Measurements from ENCODE around the gene RFX3. TPM values are rescaled to one million over a fixed set of nuclear protein-coding genes. Genes with fewer than 3 reads are reported as not detected.

Gene RFX3
- total and polyA plus RNA-seq, 2 donors (not counting 3 experiments of a cell fraction or from before 2014, with no cell fraction given) = 4.8 to 10.5 TPM

DNA sequence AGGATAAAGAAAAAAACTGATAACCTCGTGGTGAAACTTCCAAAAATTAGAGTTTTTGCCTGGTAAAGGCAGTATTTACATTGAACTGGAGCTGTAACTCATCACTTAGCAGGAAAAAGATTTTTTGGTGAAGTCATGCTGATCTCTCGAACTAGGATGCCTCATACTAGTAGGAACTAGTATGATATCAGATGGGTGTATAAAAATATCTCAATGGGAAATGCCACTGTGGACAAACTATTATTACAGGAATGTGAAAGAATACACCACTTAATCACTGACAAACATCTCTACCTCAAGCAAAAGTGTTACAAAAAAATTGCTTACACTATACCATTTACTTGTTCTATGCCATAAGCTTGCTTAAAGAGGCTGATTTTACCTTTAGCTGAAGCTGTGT, 28.4 kb downstream of the RFX3 start:
- H3K36me3 ChIP-seq (ENCODE audit: control insufficient read depth in 2 of 2, extremely low read depth in 1 of 2, insufficient read depth in 2 of 2, low read length in 2 of 2) = no peaks in the 10 kb centered on the region
- H4K20me1 ChIP-seq (replicated peaks; ENCODE audit: control insufficient read depth, extremely low read depth, insufficient read depth, low read length) = no peaks in the 10 kb centered on the region
- H3K9me3 ChIP-seq (replicated peaks; ENCODE audit: control insufficient read depth, insufficient read depth, low read length) = no peaks in the 10 kb centered on the region
- H3K9ac ChIP-seq (replicated peaks; ENCODE audit: extremely low read depth, insufficient read depth, low read length) = peak overlapping the region; percentile 48
- TF ChIP-seq MYC (IDR thresholded peaks at IDR 0.05; ENCODE audit: low read depth, low read length) (no peak), JUN (IDR thresholded peaks at IDR 0.05; ENCODE audit: borderline replicate concordance, insufficient read depth, insufficient read length, low read depth) (peak; percentile 48), POLR2A (IDR thresholded peaks at IDR 0.05; ENCODE audit: low read depth, low read length) (no peak), EZH2 (IDR thresholded peaks at IDR 0.05; ENCODE audit: borderline replicate concordance, low read depth, low read length, severe bottlenecking) (no peak), GATA2 (IDR thresholded peaks at IDR 0.05; ENCODE audit: insufficient read depth, insufficient read length, low read depth, low read length) (peak; percentile 32), POLR2AphosphoS5 (IDR thresholded peaks at IDR 0.05; ENCODE audit: insufficient read depth, low read depth, low read length) (no peak), CTCF (IDR thresholded peaks at IDR 0.05; ENCODE audit: extremely low read depth in 1 of 2, insufficient read depth in 1 of 2, low read depth in 1 of 2, low read length in 2 of 2) (no peak), FOS (IDR thresholded peaks at IDR 0.05; ENCODE audit: borderline replicate concordance, insufficient read depth, low read length) (peak; percentile 19)
- TF ChIP-seq, protein P1, sequence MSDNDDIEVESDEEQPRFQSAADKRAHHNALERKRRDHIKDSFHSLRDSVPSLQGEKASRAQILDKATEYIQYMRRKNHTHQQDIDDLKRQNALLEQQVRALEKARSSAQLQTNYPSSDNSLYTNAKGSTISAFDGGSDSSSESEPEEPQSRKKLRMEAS (IDR thresholded peaks at IDR 0.05; ENCODE audit: insufficient read depth, insufficient read length) = no peak
- H3K4me2 ChIP-seq (ENCODE audit: insufficient read depth, low read length) = peak overlapping the region; percentile 73
- peaks cover 22% of the 10 kb centered on the region for H3K4me1 ChIP-seq (ENCODE audit: control insufficient read depth, extremely low read depth, insufficient read depth, low read length)
- ChIA-PET CTCF (interaction anchor here (1.1 to 2.6 kb wide), 9 partner anchors 9 to 869 kb away, joined by 4 to 12 read pairs (median 4); no protein-coding TSS in a partner anchor), POLR2A (no interaction called here)
- H3K79me2 ChIP-seq (ENCODE audit: control insufficient read depth, insufficient read depth, low read length) = no peaks in the 10 kb centered on the region
- dilution Hi-C loops (cut with MboI; ENCODE audit: extremely low pct_ligation_motif_present, low sequenced_read_pairs) = no loop called here
- no peaks in the 10 kb centered on the region for H3K27me3 ChIP-seq (ENCODE audit: control insufficient read depth in 2 of 2, insufficient read depth in 2 of 2, low read length in 2 of 2)
- FAIRE-seq (no peak), DNase-seq (ENCODE audit: low read depth, low spot score) (peak; percentile 52)
- peak overlapping the region; percentile 60 for H3K27ac ChIP-seq (ENCODE audit: insufficient read depth, low read depth, low read length)
- H3K9me1 ChIP-seq (replicated peaks; ENCODE audit: control insufficient read depth, extremely low read depth, insufficient read depth, low read length) = no peaks in the 10 kb centered on the region
- H3K4me3 ChIP-seq (replicated peaks in 1 of 3; ENCODE audit: insufficient read depth in 1 of 3, low read depth in 1 of 3, low read length in 3 of 3) = peak overlapping the region in 1 of 3 experiments; percentile 10
- intact Hi-C loops (cut with micrococcal nuclease) = loop anchor here (1.0 kb wide), 1 partner anchor 29 kb away; the partner anchor contains the start of gene RFX3
- no TSS peak for BruUV-seq (replicated peaks)
- no peak overlapping the region for H2AFZ ChIP-seq (ENCODE audit: low read depth, low read length)
